ENCODE data around the gene HLA-DOA. TPM values are rescaled to one million over a fixed set of nuclear protein-coding genes. Genes with fewer than 3 reads are reported as not detected.

Gene HLA-DOA
- total and polyA plus RNA-seq, 2 of the 8 experiments (the other 6 are each of a cell fraction or from before 2014, with no cell fraction given) = 23.7 to 89.0 TPM

- Histone ChIP-seq H4K91ac (replicated peaks; ENCODE audit: insufficient read length, low read length) (no peak overlapping the region), H2BK5ac (ENCODE audit: low read depth, low read length) (no peak overlapping the region), H2BK120ac (replicated peaks; ENCODE audit: low read depth, low read length) (no peak overlapping the region), H2BK20ac (ENCODE audit: low read length) (no peak overlapping the region), H3K23ac (ENCODE audit: insufficient read length) (no peak overlapping the region), H2BK15ac (ENCODE audit: low read length) (no peak overlapping the region), H3K27me3 (replicated peaks in 1 of 4; ENCODE audit: control insufficient read depth in 3 of 4, extremely low read depth in 1 of 4, insufficient read depth in 3 of 4, low read length in 3 of 4) (no peaks in the 10 kb centered on the region), H4K20me1 (replicated peaks in 1 of 2; ENCODE audit: control insufficient read depth in 1 of 2, insufficient read depth in 2 of 2, low read length in 2 of 2) (no peaks in the 10 kb centered on the region), H3K79me2 (ENCODE audit: control insufficient read depth in 1 of 2, insufficient read depth in 2 of 2, low read length in 2 of 2) (no peaks in the 10 kb centered on the region), H4K8ac (ENCODE audit: extremely low read depth, insufficient read depth, low read length) (no peak overlapping the region), H3K9ac (replicated peaks in 1 of 4; ENCODE audit: extremely low read depth in 1 of 4, low read depth in 3 of 4, low read length in 3 of 4) (no peak overlapping the region), H3K9me3 (ENCODE audit: insufficient read depth in 2 of 2, low read depth in 1 of 2, low read length in 1 of 2) (no peaks in the 10 kb centered on the region), H4K5ac (ENCODE audit: insufficient read length, low read depth, low read length) (no peak overlapping the region), H2BK12ac (ENCODE audit: low read depth, low read length) (no peak overlapping the region), H2AK5ac (ENCODE audit: low read depth, low read length) (no peak overlapping the region), H3K27ac (ENCODE audit: low read depth, low read length) (no peak overlapping the region), H3K18ac (ENCODE audit: extremely low read depth, low read length) (no peak overlapping the region), H3K4me2 (ENCODE audit: insufficient read depth in 1 of 2, low read depth in 2 of 2, low read length in 2 of 2) (no peak overlapping the region), H3K36me3 (ENCODE audit: control insufficient read depth in 2 of 4, insufficient read depth in 4 of 4, low read length in 3 of 4) (no peaks in the 10 kb centered on the region), H3K14ac (ENCODE audit: insufficient read length) (no peak overlapping the region), H3K79me1 (ENCODE audit: low read depth, low read length) (no peaks in the 10 kb centered on the region), H3K23me2 (ENCODE audit: low read depth, low read length) (no peaks in the 10 kb centered on the region), H3K4me3 (ENCODE audit: extremely low read depth in 1 of 4, insufficient read depth in 2 of 4, low read depth in 3 of 4, low read length in 4 of 4) (no peak overlapping the region), H3K56ac (replicated peaks; ENCODE audit: insufficient read length, low read depth, low read length) (no peak overlapping the region), H3K4me1 (replicated peaks in 1 of 4; ENCODE audit: control insufficient read depth in 3 of 4, insufficient read depth in 4 of 4, low read length in 3 of 4) (peaks cover 0 to 4% (median 1%) of the 10 kb centered on the region in 4 experiments; a peak in 2 of 7 replicates), H2AFZ (ENCODE audit: low read length) (no peak overlapping the region), H3K4ac (replicated peaks; ENCODE audit: insufficient read length, low read depth, low read length) (no peak overlapping the region)
- DNase-seq (ENCODE audit: low read depth in 1 of 2, low spot score in 2 of 2) (no peak), FAIRE-seq (no peak)
- TF ChIP-seq GTF2F1 (IDR thresholded peaks at IDR 0.05; ENCODE audit: borderline replicate concordance, low read depth, low read length) (no peak), SP1 (IDR thresholded peaks at IDR 0.05; ENCODE audit: low read depth, low read length) (no peak), CBX8 (IDR thresholded peaks at IDR 0.05; ENCODE audit: borderline replicate concordance, low read depth, low read length) (no peak), TEAD4 (IDR thresholded peaks at IDR 0.05; ENCODE audit: low read depth, low read length) (no peak), E2F6 (IDR thresholded peaks at IDR 0.05) (no peak), NRF1 (IDR thresholded peaks at IDR 0.05; ENCODE audit: low read depth, low read length) (no peak), CHD2 (IDR thresholded peaks at IDR 0.05; ENCODE audit: low read length) (no peak), HDAC2 (IDR thresholded peaks at IDR 0.05; ENCODE audit: borderline replicate concordance in 1 of 2, low read depth in 2 of 2, low read length in 2 of 2) (no peak), TBP (IDR thresholded peaks at IDR 0.05; ENCODE audit: low read depth, low read length) (no peak)
- 79% methylated on average over 3 of the region's 3 CpGs; no CpG with 5 or more reads in 1 of the 2 experiments for WGBS, 2 experiments (ENCODE audit: extremely low coverage in 1 of 2, insufficient coverage in 1 of 2, insufficient read length in 1 of 2, insufficient replicate concordance in 2 of 2, low coverage in 1 of 2, low lambda C conversion rate in 2 of 2, missing lambda C conversion rate in 1 of 2)
- ChIA-PET CTCF (ENCODE audit: partially characterized antibody) (interaction anchor here (1.0 to 6.1 kb wide), 7 partner anchors 10 to 231 kb away, joined by 3 to 65 read pairs (median 5); no protein-coding TSS in a partner anchor), POLR2A (ENCODE audit: partially characterized antibody) (interaction anchor here (1.1 to 1.5 kb wide), 3 partner anchors 11 to 254 kb away, joined by 3 to 6 read pairs (median 4); partner anchors contain the start of genes RPS18 and VPS52)
Observed at GRCh38 chr6:33017694-33018353, 8.4 kb upstream of the HLA-DOA start.

Data from H1 (cell line).